DMS53 (cell line): ENCODE data around the gene FUT6.

Experiments
- DNase-seq: peaks from one replicate; lab custom pipeline; 2025; lab: John Stamatoyannopoulos, UW

Gene FUT6

DNA sequence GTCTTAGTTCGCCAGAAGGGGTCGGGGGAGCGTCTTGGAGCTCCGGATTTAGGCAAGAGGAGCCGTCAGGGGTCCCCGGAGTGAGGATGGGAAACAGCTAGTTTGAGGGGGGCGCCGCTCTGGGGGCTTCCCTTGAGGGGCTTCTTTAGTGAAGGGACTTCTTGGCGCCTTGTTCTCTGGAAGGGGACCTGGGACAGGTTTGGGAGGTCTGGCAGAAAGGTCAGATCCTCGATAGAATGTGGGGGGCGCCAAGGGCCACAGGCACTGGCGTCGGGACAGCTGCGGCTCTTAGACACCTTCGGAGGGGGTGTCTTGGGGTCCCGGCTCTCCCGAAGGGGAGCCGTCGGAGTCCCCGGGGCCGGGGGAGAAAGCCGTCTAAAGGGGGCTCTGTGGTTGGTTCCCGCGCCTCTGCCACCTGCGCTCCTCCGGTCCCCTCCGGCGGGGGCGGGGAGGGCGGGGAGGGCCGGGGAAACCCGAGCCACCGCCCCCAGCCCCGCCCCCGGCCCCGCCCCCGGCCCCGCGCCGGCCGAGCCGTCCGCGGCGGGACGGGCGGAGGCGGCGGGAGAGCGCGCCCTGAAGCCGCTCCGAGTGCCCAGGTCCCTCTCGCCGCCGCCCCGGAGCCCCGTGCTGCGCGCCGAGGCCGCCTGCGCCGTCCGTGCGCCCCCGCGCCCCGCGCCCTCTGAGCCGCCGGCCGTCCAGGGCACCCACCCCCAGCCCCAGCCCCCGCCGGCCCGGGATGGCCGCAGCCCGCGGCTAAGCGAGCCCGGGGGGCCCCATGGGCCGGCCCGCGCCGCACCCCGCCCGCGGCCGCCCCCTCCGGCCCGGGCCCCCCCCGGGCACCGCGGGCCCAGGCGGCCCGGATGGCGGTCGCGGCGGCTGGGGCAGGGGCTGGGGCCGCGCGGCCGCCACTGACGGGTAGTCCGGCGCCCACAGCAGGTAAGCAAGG lies 34.7 kb downstream of the FUT6 start, which contains the start of gene NRTN:
NRTN (plus strand) TSS at position 552 of the 946 bp plus-strand sequence. CDS start 19,099 bp downstream, outside the sequence.
- peak; percentile 72 for DNase-seq

GRCh38 chr19:5803752-5804515 lies 35.6 kb downstream of the FUT6 start:
- peak; percentile 93 for DNase-seq

GRCh38 chr19:5803441-5803751 lies 36.1 kb downstream of the FUT6 start:
- no peak for DNase-seq

DNA sequence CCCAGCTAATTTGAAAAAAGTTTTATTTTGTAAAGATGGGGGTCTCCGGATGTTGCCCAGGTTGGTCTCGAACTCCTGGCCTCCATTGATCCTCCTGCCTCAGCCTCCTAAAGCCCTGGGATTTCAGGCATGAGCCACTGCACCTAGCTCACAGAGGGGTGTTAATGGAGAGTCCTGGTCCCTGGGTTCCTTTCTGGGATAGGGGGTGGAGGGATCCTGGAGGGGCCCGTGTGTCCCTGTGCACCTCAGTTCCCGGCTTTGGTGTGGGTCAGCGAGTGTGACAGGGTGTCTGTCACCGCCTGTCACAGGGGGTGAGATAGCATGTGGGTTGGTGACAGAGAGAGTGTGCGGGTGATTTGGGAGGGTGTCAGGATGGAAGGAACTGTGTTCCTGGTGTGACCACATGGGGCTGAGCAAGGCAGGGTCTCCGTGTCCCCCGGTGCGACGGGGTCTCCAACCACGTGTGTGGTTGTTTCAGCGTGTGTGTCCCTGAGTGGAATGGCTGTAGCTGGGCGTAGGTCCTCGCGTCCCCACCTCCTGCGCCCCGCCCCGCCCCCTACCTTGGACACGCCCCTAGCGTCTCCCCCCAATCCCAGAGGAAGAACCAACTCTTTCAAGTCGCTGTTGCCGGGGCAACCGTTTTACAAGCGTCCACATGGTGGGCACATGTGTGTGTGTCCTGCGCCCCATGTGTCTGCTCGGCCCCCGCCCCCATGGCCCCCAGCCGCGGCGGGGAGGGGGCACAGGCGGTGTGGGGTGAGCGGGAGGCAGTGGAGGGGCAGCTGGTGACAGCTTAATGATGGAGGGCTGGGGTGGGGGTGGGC lies 37.5 kb downstream of the FUT6 start:
- DNase-seq = no peak

GRCh38 chr19:5800361-5801270 lies 38.9 kb downstream of the FUT6 start:
- no peak for DNase-seq

GRCh38 chr19:5799247-5800241 lies 40.0 kb downstream of the FUT6 start:
- DNase-seq = no peak

DNA sequence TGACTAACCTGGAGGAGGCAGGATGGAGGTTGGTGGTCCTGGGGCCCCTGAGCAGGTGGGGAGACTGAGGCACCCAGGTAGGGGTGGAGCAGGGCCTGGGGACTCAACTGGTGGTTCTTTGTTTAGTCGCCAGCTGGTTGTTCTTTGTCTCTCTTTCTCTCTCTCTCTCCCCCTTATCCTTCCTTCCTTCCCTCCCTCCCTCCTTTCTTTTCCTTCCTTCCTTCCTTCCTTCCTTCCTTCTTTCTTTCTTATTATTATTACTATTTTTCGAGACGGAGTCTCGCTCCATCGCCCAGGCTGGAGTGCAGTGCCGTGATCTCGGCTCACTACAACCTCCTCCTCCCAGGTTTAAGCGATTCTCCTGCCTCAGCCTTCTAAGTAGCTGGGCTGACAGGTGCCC lies 41.3 kb downstream of the FUT6 start:
- no peak for DNase-seq

- no peak for DNase-seq
Observed at GRCh38 chr19:5795382-5795919, 44.1 kb downstream of the FUT6 start.

DNA sequence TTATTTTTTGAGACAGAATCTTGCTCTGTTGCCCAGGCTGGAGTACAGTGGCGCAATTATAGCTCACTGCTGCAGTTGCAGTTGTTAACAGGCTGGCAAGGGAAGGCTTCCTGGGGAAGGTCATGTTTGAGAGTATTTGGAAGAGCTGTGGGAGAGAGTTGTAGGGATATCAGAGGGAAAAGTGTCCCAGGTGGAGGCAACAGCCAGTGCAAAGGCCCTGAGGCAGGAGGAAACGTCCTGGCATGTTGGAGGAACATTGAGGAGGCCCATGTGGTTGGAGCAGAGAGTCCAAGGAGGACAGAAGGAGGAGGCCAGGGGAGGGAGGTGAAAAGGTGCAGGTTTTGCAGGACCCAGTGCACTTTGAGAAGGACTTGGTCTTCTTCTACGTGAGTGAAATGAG lies 46.3 kb downstream of the FUT6 start:
- DNase-seq = no peak

GRCh38 chr19:5792224-5792623 lies 47.3 kb downstream of the FUT6 start:
- DNase-seq = no peak

GRCh38 chr19:5790559-5791520 lies 48.7 kb downstream of the FUT6 start, which contains the start of gene DUS3L:
Gene DUS3L, minus strand, starts transcription at chr19:5791163. Its CDS starts 22 bp downstream, at chr19:5791141.
- peak; percentile 97 for DNase-seq

DNA sequence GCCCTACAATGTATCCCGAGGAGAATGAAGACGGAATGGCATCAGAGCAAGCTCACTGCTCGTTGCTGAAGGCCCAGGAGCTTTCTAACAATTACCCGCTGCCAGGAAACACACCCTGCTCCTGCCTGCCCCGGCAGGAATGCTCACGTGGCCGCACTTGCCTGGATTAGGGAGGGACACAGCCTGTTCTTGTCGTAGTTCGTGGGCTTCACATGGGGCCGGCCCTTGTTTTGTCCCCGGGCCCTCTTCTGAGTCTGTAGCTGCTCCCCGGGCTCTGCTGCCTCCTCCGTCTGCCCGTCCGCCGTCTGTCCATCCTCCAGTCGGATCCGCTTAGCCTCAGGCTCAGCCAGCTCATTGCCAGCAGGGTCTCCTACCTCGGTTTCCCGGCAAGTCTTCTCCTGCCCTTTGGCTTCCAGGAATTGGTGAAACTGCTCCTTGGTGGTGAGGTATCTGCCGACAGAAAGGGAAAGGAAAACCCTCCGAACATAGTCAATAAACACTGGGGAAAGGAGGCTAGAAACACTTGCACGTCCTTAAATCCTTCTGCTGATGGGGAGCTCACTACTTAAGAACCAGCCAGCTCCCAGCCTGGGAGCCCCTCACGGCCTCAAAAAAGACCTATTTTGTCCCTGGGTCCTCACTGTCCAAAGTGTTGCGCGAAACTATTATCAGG lies 49.5 kb downstream of the FUT6 start:
- DNase-seq = no peak

DNA sequence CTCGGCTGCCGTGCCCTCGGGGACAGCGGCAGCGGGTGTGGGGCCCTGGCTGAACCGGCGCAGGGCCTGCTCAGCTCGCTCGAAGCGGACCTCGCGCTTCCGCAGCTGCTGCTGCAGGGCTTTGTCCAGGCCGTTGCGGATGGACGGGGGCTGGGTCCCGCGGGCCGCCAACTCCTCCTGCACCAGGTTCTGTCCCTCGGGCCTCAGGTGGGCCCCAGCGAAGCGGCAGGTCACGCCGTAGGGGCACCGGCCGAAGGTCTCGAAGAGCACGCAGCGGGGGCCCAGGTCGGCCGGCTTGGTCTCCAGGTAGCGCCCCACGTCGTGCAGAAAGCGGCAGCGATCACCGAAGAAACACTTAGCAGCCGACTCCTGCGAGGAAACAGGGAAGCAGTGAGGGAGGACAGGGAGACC lies 50.1 kb downstream of the FUT6 start:
- no peak for DNase-seq

GRCh38 chr19:5788422-5788821 lies 51.1 kb downstream of the FUT6 start:
- DNase-seq = no peak

GRCh38 chr19:5787409-5788182 lies 51.9 kb downstream of the FUT6 start:
- no peak for DNase-seq

DNA sequence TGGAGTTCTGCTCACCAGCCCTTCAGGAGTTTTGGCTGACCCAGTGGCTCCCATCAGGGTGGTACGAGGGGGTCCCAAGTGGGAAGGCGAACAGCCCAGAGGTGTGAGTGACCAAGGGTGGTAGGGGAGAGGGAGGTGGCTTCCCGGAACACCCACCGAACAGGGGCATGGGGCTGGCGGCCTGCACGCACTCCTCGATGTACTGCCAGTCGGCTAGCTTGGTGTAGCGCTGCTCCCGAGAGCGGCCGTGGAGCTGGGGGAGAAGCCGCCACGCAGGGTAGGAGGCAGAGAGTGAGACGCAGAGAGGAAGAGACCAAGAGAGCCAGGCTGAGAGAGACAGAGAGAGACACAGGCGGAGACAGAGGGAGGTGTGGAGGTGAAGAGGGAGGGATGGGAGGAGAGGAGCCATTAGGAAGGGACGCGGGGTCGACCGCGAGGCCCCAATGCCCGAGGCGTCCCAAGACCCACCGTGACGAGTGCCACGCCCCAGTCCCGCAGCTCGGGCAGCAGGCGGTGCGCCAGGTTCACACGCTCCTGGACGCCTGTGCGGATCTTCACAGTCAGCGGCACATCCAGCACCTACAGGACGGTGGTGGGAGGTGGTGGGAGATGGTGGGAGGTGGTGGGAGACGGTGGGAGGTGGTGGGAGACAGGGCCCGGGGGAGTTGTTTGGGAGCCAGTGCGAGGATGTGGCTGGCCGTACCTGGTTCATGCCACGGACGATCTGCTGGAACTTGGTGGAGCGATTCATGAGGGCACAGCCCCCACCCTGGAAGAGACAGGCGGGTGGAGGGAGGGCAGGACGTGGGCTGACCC lies 52.7 kb downstream of the FUT6 start:
- DNase-seq = no peak
